HepG2 (cell line): Measurements from ENCODE around the gene ZDHHC14. TPM values are rescaled to one million over a fixed set of nuclear protein-coding genes. Genes with fewer than 3 reads are reported as not detected.

Experiments used
- CREBL2 ChIP-seq: sonication (generic); formaldehyde crosslinking; IDR thresholded peaks from 2 replicates; pipeline ENCODE4 v1.8.1; 2023; ENCODE audit warnings: missing genetic modification reagents, mild to moderate bottlenecking, borderline replicate concordance
- DDIT3 ChIP-seq: sonication (generic); formaldehyde crosslinking; IDR thresholded peaks from 2 replicates; pipeline ENCODE4 v1.4.0; 2020; ENCODE audit warnings: mild to moderate bottlenecking, missing genetic modification reagents
- ELK4 ChIP-seq: sonication (generic); formaldehyde crosslinking; IDR thresholded peaks from 2 replicates; pipeline ENCODE4 v1.9.0; 2021; ENCODE audit warnings: missing genetic modification reagents, borderline replicate concordance
- HMGXB3 ChIP-seq: sonication (generic); formaldehyde crosslinking; IDR thresholded peaks from 2 replicates; pipeline ENCODE4 v1.4.0; 2020; ENCODE audit warnings: missing genetic modification reagents, borderline replicate concordance
- MBNL3 ChIP-seq: fragments of 250-450 bp; sonication (Bioruptor Pico); conservative IDR thresholded peaks from 2 replicates; pipeline ENCODE4 v1.8.0; 2022; ENCODE audit warnings: mild to moderate bottlenecking, inconsistent platforms
- PBX2 ChIP-seq: IDR thresholded peaks from 2 replicates; pipeline ENCODE4 v1.6.1; 2016; ENCODE audit warnings: control low read depth
- PREB ChIP-seq: sonication (generic); formaldehyde crosslinking; IDR thresholded peaks from 2 replicates; pipeline ENCODE4 v1.4.0; 2020; ENCODE audit warnings: missing genetic modification reagents
- RNF219 ChIP-seq: sonication (generic); formaldehyde crosslinking; IDR thresholded peaks from 2 replicates; pipeline ENCODE4 v1.5.0; 2020; ENCODE audit warnings: mild to moderate bottlenecking, missing genetic modification reagents
- TBP ChIP-seq: sonication (generic); formaldehyde crosslinking; IDR thresholded peaks from 2 replicates; pipeline ENCODE4 v1.5.0; 2020; ENCODE audit warnings: missing genetic modification reagents
- ZMAT3 ChIP-seq: sonication (generic); formaldehyde crosslinking; conservative IDR thresholded peaks from 2 replicates; pipeline ENCODE4 v1.7.0; 2021; ENCODE audit warnings: missing genetic modification reagents
- ZNF883 ChIP-seq: sonication (generic); formaldehyde crosslinking; IDR thresholded peaks from 2 replicates; pipeline ENCODE4 v1.5.1; 2020; ENCODE audit warnings: mild to moderate bottlenecking, missing genetic modification reagents; ENCODE audit errors: not compliant biosample characterization
- ZSCAN31 ChIP-seq: sonication (generic); formaldehyde crosslinking; IDR thresholded peaks from 2 replicates; pipeline ENCODE4 v1.5.0; 2020; ENCODE audit warnings: low read depth, mild to moderate bottlenecking, missing genetic modification reagents
- ZXDC ChIP-seq: sonication (generic); formaldehyde crosslinking; IDR thresholded peaks from 2 replicates; pipeline ENCODE4 v1.5.0; 2020; ENCODE audit warnings: mild to moderate bottlenecking, missing genetic modification reagents
- polyA plus RNA-seq, 8 experiments: library from polyadenylated mRNA; depleted of rRNA in 3 of 8; stranded (reverse) in 7 of 8; unstranded in 1 of 8; fragments of >200 nt; fragmentation: Illumina TruSeq in 4 of 8; extraction: Trizol in 4 of 8; gene quantifications; 2 replicates each; pipeline versions ENCODE4 v1.2.1 to v1.2.3, GENCODE V29; 2011 to 2016; ENCODE audit warnings: low read depth in 4 of 8, missing spikeins in 1 of 8, mixed read lengths in 1 of 8; ENCODE audit not compliant: insufficient read depth in 1 of 8
- total RNA-seq, 5 experiments: library from RNA; depleted of rRNA; stranded (reverse); fragments of >200 nt; fragmentation: Illumina TruSeq; extraction: Trizol; gene quantifications; 2 replicates each; pipeline ENCODE4 v1.2.3, GENCODE V29; 2016; ENCODE audit warnings: low read depth in 1 of 5

The ZDHHC14 gene
- total and polyA plus RNA-seq, 2 of the 13 experiments (the other 11 are each of a cell fraction or from before 2014, with no cell fraction given), result 3.7 to 9.5 TPM

- peak; percentile 98; the same call in 1 of the 2 replicates for TF ChIP-seq RNF219 (CRISPR knock-in tag)
- TF ChIP-seq CREBL2 (CRISPR knock-in tag), result peak; percentile 85; the same call in 1 of the 2 replicates
- peak; percentile 98 for TF ChIP-seq ZMAT3 (CRISPR knock-in tag)
- TF ChIP-seq PREB (CRISPR knock-in tag), result no peak
- TF ChIP-seq MBNL3 (CRISPR knock-in tag), result no peak
- no peak for TF ChIP-seq DDIT3
- TF ChIP-seq HMGXB3 (CRISPR knock-in tag), result peak; percentile 87; the same call in 1 of the 2 replicates
- peak; percentile 69 for TF ChIP-seq PBX2 (CRISPR knock-in tag)
- peak; percentile 97 for TF ChIP-seq ZNF883 (CRISPR knock-in tag)
- peak; percentile 22; the same call in 1 of the 2 replicates for TF ChIP-seq ZXDC (CRISPR knock-in tag)
- no peak for TF ChIP-seq ELK4 (CRISPR knock-in tag)
- no peak for TF ChIP-seq TBP (CRISPR knock-in tag)
- peak; percentile 85 for TF ChIP-seq ZSCAN31 (CRISPR knock-in tag)
Observed at GRCh38 chr6:157531169-157531985, 150.4 kb downstream of the ZDHHC14 start (continued).
